K562 (cell line): ENCODE data around the gene PIM3. TPM values are rescaled to one million over a fixed set of nuclear protein-coding genes. Genes with fewer than 3 reads are reported as not detected.

Experiments
- HDAC6 ChIP-seq: IDR thresholded peaks from 2 replicates; pipeline ENCODE4 v1.6.1; 2012; ENCODE audit warnings: low read depth, mild to moderate bottlenecking, control low read depth, inconsistent platforms, low read length, moderate library complexity
- ZNF24 ChIP-seq: fragments of 450-650 bp; IDR thresholded peaks from 2 replicates; pipeline ENCODE4 v1.6.1; 2016
- ZNF707 ChIP-seq: fragments of 250-450 bp; sonication (Bioruptor Pico); conservative IDR thresholded peaks from 2 replicates; pipeline ENCODE4 v1.8.0; 2022; ENCODE audit warnings: inconsistent platforms, mild to moderate bottlenecking, moderate library complexity
- polyA plus RNA-seq, 8 experiments: library from polyadenylated mRNA; depleted of rRNA in 4 of 8; stranded (reverse) in 5 of 8; unstranded in 3 of 8; fragments of >200 nt; fragmentation: Nextera tagmentation in 2 of 8; fragmentation: Illumina TruSeq in 1 of 8; extraction: Ambion mirVana in 2 of 8; extraction: Trizol in 1 of 8; gene quantifications; 2 replicates each; pipeline versions ENCODE4 v1.2.1 to v1.2.3, GENCODE V29; 2011 to 2014; ENCODE audit warnings: inconsistent platforms in 1 of 8, missing spikeins in 1 of 8
- total RNA-seq, 7 experiments: library from RNA; depleted of rRNA in 6 of 7; stranded (reverse); fragments of >200 nt in 6 of 7; fragmentation: Illumina TruSeq in 2 of 7; extraction: Trizol in 2 of 7; gene quantifications; 2 replicates each; pipeline versions ENCODE4 v1.2.1 to v1.2.3, GENCODE V29; 2011 to 2021; ENCODE audit warnings: low replicate concordance in 1 of 7
- TF ChIP-seq, protein P1 (sequence below): fragments of 450-650 bp; IDR thresholded peaks from 2 replicates; pipeline ENCODE4 v1.6.1; 2016; ENCODE audit warnings: mild to moderate bottlenecking, moderate library complexity
- TF ChIP-seq, protein P2 (sequence below), 2 experiments: fragments of 450-650 bp; IDR thresholded peaks; 2 replicates each; pipeline ENCODE4 v1.6.1; 2018; ENCODE audit warnings: mild to moderate bottlenecking in 2 of 2, low read depth in 1 of 2; ENCODE audit not compliant: partially characterized antibody in 2 of 2
- TF ChIP-seq, protein P3 (sequence below): fragments of 450-650 bp; formaldehyde crosslinking; IDR thresholded peaks from 2 replicates; pipeline ENCODE4 v1.4.0; 2022; ENCODE audit warnings: missing genetic modification characterization

PIM3 gene
- total and polyA plus RNA-seq, 9 of the 15 experiments (the other 6 are each of a cell fraction or from before 2014, with no cell fraction given) = 0.24 to 40.5 (median 5.3) TPM

DNA sequence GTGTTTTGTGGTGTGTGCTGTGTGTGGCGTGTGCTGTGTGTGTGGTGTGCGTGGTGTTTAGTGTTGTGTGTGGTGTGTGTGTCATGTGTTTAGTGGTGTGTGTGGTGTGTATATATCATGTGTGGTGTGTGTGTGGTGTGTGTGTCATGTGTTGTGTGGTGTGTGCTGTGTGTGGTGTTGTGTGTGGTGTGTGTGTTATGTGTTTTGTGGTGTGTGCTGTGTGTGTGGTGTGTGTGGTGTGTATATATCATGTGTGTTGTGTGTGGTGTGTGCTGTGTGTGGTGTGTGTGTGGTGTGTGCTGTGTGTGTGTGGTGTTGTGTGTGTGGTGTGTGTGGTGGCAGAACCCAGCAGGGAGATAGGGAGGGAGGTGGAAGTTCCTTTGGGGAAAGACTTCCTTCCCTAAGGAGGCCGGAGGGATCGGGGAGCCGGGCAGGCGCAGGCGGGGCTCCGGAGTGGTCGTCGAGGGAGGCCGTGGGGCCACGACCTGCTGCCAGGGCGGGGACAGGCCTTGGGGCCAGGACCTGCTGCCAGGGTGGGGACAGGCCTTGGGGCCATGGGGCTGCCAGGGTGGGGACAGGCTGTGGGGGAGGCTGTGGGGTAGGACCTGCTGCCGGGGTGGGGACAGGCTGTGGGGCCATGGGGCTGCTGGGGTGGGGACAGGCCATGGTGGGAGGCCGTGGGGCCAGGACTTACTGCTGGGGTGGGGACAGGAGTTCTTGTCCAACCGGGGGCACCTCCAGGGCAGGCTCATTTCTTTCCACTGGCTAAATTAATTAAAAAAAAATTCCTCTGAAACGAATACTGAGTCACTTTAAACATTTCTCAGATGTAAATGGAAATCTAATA, 15.2 kb downstream of the PIM3 start (continued):
- TF ChIP-seq, protein P1, sequence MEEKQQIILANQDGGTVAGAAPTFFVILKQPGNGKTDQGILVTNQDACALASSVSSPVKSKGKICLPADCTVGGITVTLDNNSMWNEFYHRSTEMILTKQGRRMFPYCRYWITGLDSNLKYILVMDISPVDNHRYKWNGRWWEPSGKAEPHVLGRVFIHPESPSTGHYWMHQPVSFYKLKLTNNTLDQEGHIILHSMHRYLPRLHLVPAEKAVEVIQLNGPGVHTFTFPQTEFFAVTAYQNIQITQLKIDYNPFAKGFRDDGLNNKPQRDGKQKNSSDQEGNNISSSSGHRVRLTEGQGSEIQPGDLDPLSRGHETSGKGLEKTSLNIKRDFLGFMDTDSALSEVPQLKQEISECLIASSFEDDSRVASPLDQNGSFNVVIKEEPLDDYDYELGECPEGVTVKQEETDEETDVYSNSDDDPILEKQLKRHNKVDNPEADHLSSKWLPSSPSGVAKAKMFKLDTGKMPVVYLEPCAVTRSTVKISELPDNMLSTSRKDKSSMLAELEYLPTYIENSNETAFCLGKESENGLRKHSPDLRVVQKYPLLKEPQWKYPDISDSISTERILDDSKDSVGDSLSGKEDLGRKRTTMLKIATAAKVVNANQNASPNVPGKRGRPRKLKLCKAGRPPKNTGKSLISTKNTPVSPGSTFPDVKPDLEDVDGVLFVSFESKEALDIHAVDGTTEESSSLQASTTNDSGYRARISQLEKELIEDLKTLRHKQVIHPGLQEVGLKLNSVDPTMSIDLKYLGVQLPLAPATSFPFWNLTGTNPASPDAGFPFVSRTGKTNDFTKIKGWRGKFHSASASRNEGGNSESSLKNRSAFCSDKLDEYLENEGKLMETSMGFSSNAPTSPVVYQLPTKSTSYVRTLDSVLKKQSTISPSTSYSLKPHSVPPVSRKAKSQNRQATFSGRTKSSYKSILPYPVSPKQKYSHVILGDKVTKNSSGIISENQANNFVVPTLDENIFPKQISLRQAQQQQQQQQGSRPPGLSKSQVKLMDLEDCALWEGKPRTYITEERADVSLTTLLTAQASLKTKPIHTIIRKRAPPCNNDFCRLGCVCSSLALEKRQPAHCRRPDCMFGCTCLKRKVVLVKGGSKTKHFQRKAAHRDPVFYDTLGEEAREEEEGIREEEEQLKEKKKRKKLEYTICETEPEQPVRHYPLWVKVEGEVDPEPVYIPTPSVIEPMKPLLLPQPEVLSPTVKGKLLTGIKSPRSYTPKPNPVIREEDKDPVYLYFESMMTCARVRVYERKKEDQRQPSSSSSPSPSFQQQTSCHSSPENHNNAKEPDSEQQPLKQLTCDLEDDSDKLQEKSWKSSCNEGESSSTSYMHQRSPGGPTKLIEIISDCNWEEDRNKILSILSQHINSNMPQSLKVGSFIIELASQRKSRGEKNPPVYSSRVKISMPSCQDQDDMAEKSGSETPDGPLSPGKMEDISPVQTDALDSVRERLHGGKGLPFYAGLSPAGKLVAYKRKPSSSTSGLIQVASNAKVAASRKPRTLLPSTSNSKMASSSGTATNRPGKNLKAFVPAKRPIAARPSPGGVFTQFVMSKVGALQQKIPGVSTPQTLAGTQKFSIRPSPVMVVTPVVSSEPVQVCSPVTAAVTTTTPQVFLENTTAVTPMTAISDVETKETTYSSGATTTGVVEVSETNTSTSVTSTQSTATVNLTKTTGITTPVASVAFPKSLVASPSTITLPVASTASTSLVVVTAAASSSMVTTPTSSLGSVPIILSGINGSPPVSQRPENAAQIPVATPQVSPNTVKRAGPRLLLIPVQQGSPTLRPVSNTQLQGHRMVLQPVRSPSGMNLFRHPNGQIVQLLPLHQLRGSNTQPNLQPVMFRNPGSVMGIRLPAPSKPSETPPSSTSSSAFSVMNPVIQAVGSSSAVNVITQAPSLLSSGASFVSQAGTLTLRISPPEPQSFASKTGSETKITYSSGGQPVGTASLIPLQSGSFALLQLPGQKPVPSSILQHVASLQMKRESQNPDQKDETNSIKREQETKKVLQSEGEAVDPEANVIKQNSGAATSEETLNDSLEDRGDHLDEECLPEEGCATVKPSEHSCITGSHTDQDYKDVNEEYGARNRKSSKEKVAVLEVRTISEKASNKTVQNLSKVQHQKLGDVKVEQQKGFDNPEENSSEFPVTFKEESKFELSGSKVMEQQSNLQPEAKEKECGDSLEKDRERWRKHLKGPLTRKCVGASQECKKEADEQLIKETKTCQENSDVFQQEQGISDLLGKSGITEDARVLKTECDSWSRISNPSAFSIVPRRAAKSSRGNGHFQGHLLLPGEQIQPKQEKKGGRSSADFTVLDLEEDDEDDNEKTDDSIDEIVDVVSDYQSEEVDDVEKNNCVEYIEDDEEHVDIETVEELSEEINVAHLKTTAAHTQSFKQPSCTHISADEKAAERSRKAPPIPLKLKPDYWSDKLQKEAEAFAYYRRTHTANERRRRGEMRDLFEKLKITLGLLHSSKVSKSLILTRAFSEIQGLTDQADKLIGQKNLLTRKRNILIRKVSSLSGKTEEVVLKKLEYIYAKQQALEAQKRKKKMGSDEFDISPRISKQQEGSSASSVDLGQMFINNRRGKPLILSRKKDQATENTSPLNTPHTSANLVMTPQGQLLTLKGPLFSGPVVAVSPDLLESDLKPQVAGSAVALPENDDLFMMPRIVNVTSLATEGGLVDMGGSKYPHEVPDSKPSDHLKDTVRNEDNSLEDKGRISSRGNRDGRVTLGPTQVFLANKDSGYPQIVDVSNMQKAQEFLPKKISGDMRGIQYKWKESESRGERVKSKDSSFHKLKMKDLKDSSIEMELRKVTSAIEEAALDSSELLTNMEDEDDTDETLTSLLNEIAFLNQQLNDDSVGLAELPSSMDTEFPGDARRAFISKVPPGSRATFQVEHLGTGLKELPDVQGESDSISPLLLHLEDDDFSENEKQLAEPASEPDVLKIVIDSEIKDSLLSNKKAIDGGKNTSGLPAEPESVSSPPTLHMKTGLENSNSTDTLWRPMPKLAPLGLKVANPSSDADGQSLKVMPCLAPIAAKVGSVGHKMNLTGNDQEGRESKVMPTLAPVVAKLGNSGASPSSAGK = peak; percentile 16; the same call in 1 of the 2 replicates
- TF ChIP-seq HDAC6 (peak; percentile 98), ZNF707 (CRISPR knock-in tag) (no peak), ZNF24 (no peak)
- TF ChIP-seq, protein P2, sequence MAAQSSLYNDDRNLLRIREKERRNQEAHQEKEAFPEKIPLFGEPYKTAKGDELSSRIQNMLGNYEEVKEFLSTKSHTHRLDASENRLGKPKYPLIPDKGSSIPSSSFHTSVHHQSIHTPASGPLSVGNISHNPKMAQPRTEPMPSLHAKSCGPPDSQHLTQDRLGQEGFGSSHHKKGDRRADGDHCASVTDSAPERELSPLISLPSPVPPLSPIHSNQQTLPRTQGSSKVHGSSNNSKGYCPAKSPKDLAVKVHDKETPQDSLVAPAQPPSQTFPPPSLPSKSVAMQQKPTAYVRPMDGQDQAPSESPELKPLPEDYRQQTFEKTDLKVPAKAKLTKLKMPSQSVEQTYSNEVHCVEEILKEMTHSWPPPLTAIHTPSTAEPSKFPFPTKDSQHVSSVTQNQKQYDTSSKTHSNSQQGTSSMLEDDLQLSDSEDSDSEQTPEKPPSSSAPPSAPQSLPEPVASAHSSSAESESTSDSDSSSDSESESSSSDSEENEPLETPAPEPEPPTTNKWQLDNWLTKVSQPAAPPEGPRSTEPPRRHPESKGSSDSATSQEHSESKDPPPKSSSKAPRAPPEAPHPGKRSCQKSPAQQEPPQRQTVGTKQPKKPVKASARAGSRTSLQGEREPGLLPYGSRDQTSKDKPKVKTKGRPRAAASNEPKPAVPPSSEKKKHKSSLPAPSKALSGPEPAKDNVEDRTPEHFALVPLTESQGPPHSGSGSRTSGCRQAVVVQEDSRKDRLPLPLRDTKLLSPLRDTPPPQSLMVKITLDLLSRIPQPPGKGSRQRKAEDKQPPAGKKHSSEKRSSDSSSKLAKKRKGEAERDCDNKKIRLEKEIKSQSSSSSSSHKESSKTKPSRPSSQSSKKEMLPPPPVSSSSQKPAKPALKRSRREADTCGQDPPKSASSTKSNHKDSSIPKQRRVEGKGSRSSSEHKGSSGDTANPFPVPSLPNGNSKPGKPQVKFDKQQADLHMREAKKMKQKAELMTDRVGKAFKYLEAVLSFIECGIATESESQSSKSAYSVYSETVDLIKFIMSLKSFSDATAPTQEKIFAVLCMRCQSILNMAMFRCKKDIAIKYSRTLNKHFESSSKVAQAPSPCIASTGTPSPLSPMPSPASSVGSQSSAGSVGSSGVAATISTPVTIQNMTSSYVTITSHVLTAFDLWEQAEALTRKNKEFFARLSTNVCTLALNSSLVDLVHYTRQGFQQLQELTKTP (IDR thresholded peaks at IDR 0.05; ENCODE audit: low read depth in 1 of 2, partially characterized antibody in 2 of 2) = peak in 1 of 2 experiments; percentile 32
- TF ChIP-seq, protein P3, sequence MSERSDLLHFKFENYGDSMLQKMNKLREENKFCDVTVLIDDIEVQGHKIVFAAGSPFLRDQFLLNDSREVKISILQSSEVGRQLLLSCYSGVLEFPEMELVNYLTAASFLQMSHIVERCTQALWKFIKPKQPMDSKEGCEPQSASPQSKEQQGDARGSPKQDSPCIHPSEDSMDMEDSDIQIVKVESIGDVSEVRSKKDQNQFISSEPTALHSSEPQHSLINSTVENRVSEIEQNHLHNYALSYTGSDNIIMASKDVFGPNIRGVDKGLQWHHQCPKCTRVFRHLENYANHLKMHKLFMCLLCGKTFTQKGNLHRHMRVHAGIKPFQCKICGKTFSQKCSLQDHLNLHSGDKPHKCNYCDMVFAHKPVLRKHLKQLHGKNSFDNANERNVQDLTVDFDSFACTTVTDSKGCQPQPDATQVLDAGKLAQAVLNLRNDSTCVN (CRISPR knock-in tag) = peak; percentile 89
